ENCODE measurements around the gene MBNL3. TPM values are rescaled to one million over a fixed set of nuclear protein-coding genes. Genes with fewer than 3 reads are reported as not detected.

MBNL3 gene
- total RNA-seq, 2 donors from 2014 or later = 98.8 to 140 TPM

DNA sequence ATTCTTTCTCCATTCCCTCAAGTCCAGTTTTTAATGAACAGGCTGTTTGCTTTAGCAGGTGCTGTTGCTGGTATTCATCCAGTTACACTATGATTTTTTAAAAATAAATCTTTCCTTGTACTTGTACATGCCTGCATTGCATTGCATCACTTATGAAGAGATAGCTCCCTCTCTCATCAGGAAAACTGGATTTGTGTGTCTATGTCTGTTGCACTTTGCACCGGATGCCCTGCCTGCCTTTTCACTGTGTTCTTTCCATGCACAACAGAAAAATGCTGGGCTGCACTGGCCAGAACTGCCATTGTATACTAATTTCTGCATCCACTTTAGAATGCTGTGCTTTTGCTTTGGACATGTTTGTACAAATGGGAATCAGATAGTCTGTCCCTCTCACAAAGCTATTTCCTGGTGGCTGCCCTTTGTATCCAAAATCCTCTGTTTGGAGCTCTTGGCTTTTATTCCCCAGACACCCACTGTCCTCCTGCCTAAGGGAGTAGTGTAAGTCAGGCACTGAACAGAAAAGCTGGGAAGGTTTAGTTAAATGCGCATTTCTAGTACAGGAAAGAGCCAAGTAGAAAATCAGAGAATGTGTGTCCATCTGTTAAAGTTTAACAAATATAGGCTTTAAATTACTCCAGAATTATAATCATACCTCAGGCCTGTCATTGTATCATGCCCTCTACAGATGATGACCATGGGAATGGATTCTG is 119.1 kb downstream of the MBNL3 start:
- no peaks in the 10 kb centered on the region for H3K27me3 ChIP-seq

DNA sequence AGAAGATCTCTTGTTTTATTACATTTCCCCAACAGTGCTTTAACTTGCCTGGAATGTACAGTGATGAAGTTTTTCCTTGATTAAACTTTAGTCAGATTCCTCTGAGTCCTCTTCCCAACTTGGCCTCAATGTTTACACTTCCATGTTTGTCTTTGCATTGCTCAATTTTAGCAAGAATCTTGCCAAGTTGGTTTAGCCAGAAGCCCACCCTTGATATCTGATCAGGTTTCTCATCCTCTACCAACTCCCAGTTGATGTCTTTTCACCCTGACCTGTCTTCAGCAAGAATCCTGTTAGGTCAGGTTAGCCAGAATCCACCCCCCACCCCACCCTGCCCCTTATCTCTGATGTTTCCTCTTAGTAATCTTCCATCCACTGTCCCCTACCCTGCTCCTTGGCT is 120.9 kb downstream of the MBNL3 start:
- no peaks in the 10 kb centered on the region for H3K9me3 ChIP-seq
- no peak overlapping the region for H3K27ac ChIP-seq
- no peaks in the 10 kb centered on the region for H3K36me3 ChIP-seq
- no peaks in the 10 kb centered on the region for H3K4me1 ChIP-seq
- DNase-seq (ENCODE audit: low spot score) = no peak
- H3K27me3 ChIP-seq = no peaks in the 10 kb centered on the region
- no peak overlapping the region for H3K4me3 ChIP-seq
- TF ChIP-seq, protein P1, sequence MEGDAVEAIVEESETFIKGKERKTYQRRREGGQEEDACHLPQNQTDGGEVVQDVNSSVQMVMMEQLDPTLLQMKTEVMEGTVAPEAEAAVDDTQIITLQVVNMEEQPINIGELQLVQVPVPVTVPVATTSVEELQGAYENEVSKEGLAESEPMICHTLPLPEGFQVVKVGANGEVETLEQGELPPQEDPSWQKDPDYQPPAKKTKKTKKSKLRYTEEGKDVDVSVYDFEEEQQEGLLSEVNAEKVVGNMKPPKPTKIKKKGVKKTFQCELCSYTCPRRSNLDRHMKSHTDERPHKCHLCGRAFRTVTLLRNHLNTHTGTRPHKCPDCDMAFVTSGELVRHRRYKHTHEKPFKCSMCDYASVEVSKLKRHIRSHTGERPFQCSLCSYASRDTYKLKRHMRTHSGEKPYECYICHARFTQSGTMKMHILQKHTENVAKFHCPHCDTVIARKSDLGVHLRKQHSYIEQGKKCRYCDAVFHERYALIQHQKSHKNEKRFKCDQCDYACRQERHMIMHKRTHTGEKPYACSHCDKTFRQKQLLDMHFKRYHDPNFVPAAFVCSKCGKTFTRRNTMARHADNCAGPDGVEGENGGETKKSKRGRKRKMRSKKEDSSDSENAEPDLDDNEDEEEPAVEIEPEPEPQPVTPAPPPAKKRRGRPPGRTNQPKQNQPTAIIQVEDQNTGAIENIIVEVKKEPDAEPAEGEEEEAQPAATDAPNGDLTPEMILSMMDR (IDR thresholded peaks at IDR 0.05) = no peak

More for the DNA sequence above, 119.1 kb downstream of the MBNL3 start:
- Histone ChIP-seq H3K4me3 (no peak overlapping the region), H3K27ac (no peak overlapping the region), H3K36me3 (no peaks in the 10 kb centered on the region), H3K4me1 (no peaks in the 10 kb centered on the region), H3K9me3 (no peaks in the 10 kb centered on the region)
- TF ChIP-seq, protein P1 (IDR thresholded peaks at IDR 0.05) = no peak
- DNase-seq (ENCODE audit: low spot score) = no peak

DNA sequence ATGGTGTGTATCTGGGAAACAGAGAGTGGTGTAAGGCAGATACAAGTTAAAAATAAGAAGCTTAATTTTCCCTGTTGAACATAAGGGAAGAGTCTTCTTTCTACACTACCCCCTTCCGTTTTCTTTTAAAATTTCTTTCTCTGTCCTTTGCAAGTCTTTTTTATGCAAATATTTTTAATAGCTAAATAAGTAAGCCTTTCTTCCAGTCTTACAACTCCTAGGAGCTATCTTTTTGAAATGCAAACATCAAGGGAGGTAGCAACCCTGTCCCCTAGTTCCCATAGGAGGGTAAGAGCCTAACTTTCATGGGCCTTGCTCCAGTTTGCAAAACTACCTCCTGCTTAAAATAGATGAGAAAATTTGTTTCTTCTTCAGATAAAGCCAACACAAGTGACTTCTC is 121.5 kb downstream of the MBNL3 start:
- no peak for DNase-seq (ENCODE audit: low spot score)
- Histone ChIP-seq H3K27me3 (no peaks in the 10 kb centered on the region), H3K4me3 (no peak overlapping the region), H3K9me3 (no peaks in the 10 kb centered on the region), H3K36me3 (no peaks in the 10 kb centered on the region), H3K27ac (no peak overlapping the region), H3K4me1 (no peaks in the 10 kb centered on the region)
- TF ChIP-seq, protein P1 (IDR thresholded peaks at IDR 0.05) = no peak

DNA sequence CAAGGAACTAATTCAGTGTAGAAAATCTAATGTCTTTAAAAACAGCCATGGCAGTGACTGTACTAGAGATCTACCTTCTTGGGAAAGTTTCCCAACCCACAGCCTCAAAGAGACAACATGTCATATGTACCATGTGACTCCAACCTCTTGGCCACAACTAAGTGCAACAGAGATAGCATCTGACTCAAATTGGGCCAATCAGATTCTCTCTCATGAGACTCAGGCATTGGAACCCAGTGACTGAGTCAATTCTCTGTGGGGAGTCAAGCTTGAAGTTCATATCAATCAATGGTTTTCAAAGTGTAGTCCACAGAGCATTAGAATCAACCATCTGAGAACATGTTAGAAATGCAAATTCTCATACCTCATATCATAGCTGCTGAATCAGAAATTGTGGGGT is 123.3 kb downstream of the MBNL3 start:
- TF ChIP-seq, protein P1 (IDR thresholded peaks at IDR 0.05) = no peak
- Histone ChIP-seq H3K27ac (no peak overlapping the region), H3K4me1 (no peaks in the 10 kb centered on the region), H3K36me3 (no peaks in the 10 kb centered on the region), H3K9me3 (no peaks in the 10 kb centered on the region), H3K27me3 (no peaks in the 10 kb centered on the region), H3K4me3 (no peak overlapping the region)
- DNase-seq (ENCODE audit: low spot score) = no peak

DNA sequence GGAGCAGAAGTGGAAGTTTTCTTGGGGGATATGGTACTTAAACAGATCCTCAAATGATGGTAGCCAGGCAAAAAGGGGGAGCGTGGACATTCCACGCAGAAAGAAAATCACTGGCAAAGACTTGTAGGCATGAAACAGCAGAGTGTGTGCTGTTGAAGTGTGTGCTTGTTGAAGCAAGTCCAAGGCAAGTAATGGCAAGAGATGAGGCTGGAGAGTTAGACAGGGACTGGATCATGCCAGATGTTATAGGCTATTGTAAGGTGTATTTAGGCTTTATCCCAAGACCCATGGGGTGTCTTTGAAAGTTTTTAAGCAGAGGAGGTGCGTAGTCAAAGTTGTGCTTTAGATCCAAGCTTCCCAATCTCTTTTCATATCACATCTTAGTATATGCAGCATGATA is 124.5 kb downstream of the MBNL3 start:
- Histone ChIP-seq H3K9me3 (no peaks in the 10 kb centered on the region), H3K4me3 (no peak overlapping the region), H3K4me1 (no peaks in the 10 kb centered on the region), H3K27ac (no peak overlapping the region), H3K36me3 (no peaks in the 10 kb centered on the region), H3K27me3 (no peaks in the 10 kb centered on the region)
- DNase-seq (ENCODE audit: low spot score) = no peak
- TF ChIP-seq, protein P1 (IDR thresholded peaks at IDR 0.05) = no peak

DNA sequence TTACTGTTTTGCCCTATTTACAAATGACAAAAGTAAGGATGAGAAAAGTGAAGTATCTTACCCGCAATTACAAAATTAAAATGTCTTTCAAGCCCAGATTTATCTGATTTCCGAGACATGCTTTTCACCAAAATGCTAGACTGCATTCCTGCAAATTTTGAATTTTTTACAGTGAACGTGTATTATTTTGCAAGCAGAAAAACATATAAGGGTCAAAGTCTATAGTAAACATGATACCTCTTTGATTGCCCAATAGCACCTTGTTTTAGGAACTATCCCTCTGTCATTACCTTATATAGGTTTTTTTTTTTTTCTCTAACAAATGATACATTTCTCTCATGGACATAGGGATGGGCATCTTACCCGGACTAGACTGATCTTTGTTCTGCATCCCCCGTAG is 135.4 kb downstream of the MBNL3 start:
- H3K4me1 ChIP-seq = no peaks in the 10 kb centered on the region
- no peaks in the 10 kb centered on the region for H3K9me3 ChIP-seq
- no peak for DNase-seq (ENCODE audit: low spot score)
- H3K27me3 ChIP-seq = no peaks in the 10 kb centered on the region
- TF ChIP-seq, protein P1 (IDR thresholded peaks at IDR 0.05) = no peak
- H3K36me3 ChIP-seq = no peaks in the 10 kb centered on the region
- no peak overlapping the region for H3K4me3 ChIP-seq
- H3K27ac ChIP-seq = no peak overlapping the region
